ENCODE data around the gene EXOC3L1. TPM values are rescaled to one million over a fixed set of nuclear protein-coding genes. Genes with fewer than 3 reads are reported as not detected.

EXOC3L1 gene
- total RNA-seq, 4 donors from 2014 or later = 0.45 to 2.0 (median 1.9) TPM

DNA sequence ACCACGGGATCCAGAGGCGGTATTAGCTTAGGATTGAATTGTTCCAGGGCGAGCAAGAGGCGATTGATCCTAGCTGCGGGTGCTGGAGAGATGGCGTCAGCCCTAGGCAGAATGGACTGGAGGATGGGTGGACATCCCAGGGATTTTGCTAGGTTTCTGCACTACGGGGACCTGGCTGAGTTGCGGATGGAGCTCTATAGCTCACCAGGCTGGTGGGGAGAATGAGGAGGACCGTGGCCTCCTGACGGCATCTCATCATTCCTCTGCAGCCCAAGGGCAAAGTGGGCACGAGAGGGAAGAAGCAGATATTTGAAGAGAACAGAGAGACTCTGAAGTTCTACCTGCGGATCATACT lies 37.6 kb upstream of the EXOC3L1 start:
- no peak for DNase-seq (ENCODE audit: low spot score in 2 of 2)
- 14% methylated on average over 12 of the region's 12 CpGs for WGBS
- Histone ChIP-seq H3K9me3 (no peaks in the 10 kb centered on the region), H3K4me3 (peak overlapping the region; percentile 93), H3K27ac (peak overlapping the region; percentile 78), H3K27me3 (no peaks in the 10 kb centered on the region), H3K4me1 (peaks cover 19% of the 10 kb centered on the region), H3K36me3 (peaks cover 39% of the 10 kb centered on the region)
- TF ChIP-seq POLR2AphosphoS5 (IDR thresholded peaks at IDR 0.05) (no peak), EP300 (IDR thresholded peaks at IDR 0.05) (no peak), POLR2A (IDR thresholded peaks at IDR 0.05) (no peak)
- TF ChIP-seq, protein P1, sequence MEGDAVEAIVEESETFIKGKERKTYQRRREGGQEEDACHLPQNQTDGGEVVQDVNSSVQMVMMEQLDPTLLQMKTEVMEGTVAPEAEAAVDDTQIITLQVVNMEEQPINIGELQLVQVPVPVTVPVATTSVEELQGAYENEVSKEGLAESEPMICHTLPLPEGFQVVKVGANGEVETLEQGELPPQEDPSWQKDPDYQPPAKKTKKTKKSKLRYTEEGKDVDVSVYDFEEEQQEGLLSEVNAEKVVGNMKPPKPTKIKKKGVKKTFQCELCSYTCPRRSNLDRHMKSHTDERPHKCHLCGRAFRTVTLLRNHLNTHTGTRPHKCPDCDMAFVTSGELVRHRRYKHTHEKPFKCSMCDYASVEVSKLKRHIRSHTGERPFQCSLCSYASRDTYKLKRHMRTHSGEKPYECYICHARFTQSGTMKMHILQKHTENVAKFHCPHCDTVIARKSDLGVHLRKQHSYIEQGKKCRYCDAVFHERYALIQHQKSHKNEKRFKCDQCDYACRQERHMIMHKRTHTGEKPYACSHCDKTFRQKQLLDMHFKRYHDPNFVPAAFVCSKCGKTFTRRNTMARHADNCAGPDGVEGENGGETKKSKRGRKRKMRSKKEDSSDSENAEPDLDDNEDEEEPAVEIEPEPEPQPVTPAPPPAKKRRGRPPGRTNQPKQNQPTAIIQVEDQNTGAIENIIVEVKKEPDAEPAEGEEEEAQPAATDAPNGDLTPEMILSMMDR (IDR thresholded peaks at IDR 0.05) = no peak

DNA sequence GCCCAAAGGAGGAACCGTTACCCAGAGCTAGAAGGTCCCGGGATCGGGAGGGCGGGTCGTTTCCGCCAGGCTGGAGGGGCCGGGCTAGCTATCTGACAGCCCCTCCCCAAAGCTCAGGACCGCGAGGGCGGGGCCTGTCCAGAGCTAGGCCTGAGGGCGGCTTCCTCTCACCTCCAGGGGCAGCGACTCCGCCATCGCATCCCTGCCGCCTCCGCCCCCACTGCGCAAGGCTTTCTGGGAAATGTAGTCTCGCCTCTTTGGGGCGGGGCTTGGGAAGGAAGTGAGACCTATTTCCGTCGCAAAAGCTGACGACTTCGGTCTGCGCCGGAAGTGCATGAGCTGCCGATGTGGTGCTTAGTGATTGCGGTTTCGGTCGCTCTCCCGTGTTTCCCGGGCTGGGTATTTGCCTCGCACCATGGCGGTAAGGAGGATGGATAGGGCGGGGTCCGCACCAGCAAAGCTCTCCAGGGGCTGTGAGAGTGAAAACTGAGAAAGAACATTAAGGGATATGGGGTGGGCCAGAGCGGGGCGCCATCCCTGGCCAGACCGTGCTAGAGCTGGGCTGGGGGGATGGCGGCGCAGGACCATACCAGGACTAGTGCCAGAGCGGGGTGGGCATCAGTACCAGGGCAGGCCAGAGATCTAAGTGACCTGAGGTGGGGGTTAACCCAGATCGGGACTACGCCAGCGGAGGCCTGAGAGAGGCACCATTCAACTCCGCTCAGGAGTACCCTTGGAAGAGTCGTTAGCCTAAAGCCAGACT lies 37.0 kb upstream of the EXOC3L1 start, which contains the start of gene TMEM208:
Gene TMEM208 (plus strand): TSS at position 327 of the 763 bp plus-strand sequence. CDS start 89 bp downstream, at position 416.
- WGBS = 0% methylated on average over 15 of the region's 46 CpGs
- Histone ChIP-seq H3K4me1 (peaks cover 19% of the 10 kb centered on the region), H3K27ac (peak within 1 kb of the TSS; percentile 78), H3K27me3 (no peaks in the 10 kb centered on the region), H3K4me3 (peak within 1 kb of the TSS; percentile 93), H3K36me3 (peaks cover 38% of the 10 kb centered on the region), H3K9me3 (no peaks in the 10 kb centered on the region)
- TF ChIP-seq POLR2AphosphoS5 (IDR thresholded peaks at IDR 0.05) = peak; percentile 82 to 98 (median 96)
- no peak for TF ChIP-seq EP300 (IDR thresholded peaks at IDR 0.05)
- TF ChIP-seq, protein P1 (IDR thresholded peaks at IDR 0.05) = no peak
- TF ChIP-seq POLR2A (IDR thresholded peaks at IDR 0.05) = peak in 1 of 2 donors; percentile 74
- peak; percentile 99 for DNase-seq (ENCODE audit: low spot score in 2 of 2)

DNA sequence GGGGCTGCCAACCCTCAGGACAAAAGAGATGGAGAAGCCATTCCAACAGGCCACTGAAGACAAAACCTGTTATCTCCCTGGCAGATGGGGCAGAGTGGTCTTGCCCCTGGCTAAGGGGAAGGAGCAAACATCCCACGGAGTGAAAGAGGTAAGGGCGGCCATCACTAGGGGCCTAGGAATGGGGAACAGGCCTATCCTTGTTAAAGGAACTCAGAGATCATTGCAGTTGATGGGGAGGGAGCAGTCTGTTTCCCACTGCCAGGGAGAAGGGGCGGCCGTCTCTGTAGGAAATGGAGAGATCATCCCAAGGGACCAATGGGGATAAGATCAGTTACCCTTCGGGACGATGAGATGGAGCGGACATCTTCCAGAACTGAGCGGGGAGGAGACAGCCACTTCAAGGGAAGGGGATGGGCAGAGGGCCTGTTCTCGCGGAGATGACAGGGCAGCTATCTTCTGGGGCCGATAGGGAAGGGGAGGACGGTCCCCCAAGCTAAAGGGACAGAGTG lies 36.4 kb upstream of the EXOC3L1 start:
- Histone ChIP-seq H3K4me1 (peaks cover 19% of the 10 kb centered on the region), H3K27me3 (no peaks in the 10 kb centered on the region), H3K9me3 (no peaks in the 10 kb centered on the region), H3K27ac (peak overlapping the region; percentile 78), H3K4me3 (peak overlapping the region; percentile 93), H3K36me3 (peaks cover 31% of the 10 kb centered on the region)
- no peak for DNase-seq (ENCODE audit: low spot score in 2 of 2)
- TF ChIP-seq POLR2A (IDR thresholded peaks at IDR 0.05) (no peak), EP300 (IDR thresholded peaks at IDR 0.05) (no peak)
- 13% methylated on average over 12 of the region's 12 CpGs for WGBS

DNA sequence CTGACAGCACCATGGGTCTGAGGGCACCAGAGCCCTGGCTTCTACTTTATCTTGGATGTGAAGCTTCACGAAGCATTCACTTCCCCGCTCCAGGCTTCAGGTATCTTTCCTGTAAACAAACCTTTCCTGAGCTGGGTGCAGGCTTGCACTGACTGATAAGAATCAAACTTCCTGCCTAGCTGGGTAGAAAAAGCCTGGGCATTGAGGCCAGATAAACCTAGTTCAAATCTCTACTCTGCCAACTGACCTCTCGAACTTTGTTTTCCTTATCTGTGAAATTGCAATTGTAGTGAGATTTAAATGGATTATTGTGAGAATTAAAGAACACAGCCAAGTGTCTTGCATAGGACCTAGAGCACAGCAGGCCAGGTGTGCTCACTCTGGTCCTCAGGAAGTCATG lies 34.1 kb upstream of the EXOC3L1 start:
- 57% methylated on average over 3 of the region's 3 CpGs for whole genome bisulfite sequencing
- no peak for DNase-seq (ENCODE audit: low spot score in 2 of 2)
- Histone ChIP-seq H3K4me3 (no peak overlapping the region), H3K36me3 (peaks cover 8% of the 10 kb centered on the region), H3K27me3 (no peaks in the 10 kb centered on the region), H3K4me1 (peaks cover 19% of the 10 kb centered on the region), H3K27ac (no peak overlapping the region), H3K9me3 (no peaks in the 10 kb centered on the region)
- TF ChIP-seq EP300 (IDR thresholded peaks at IDR 0.05) (no peak), POLR2AphosphoS5 (IDR thresholded peaks at IDR 0.05) (no peak), POLR2A (IDR thresholded peaks at IDR 0.05) (no peak)
- TF ChIP-seq, protein P1 (IDR thresholded peaks at IDR 0.05) = no peak

DNA sequence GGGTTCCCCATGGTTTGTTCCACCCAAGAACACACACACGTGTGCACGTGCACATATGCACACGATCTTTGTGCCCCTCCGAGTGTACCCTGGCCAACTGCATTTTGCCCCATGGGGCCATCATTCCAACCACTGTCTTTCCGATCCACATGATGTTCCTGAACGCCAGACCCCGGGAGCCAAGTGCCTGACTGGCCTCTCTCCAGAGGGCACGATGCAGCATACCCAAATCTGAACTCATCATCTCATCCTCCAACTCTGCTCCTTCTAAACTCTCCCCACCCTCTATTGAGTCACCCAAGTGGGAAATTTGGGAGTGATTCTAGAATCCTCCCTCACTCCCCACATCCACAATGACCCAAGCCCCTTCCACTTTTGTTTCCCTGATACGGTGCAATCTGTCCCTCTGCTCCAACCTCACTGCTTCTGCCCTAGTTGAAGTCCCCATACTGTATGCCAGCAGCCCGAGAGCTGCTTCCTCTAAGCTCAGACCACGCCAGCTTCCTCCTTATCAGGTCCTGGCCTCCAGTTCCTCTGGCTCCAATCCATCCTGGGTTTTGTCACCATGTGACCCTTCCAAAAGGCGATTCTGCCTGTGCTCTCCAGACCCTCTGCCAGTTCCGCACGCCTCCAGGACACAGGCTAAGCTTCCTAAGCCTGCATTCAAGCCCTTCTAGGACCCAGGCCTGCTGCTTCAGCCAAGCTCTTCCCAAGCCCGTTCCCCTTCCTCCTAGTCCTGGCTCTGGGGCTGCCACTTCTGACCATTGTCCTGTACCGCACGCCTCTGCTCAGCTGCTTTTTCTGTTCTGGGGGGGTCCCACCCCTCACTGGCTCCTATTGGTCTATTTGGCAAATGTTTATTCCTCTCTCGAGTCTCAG lies 26.9 kb upstream of the EXOC3L1 start:
- TF ChIP-seq EP300 (IDR thresholded peaks at IDR 0.05) = no peak
- TF ChIP-seq POLR2A (IDR thresholded peaks at IDR 0.05) = no peak
- no peak for TF ChIP-seq POLR2AphosphoS5 (IDR thresholded peaks at IDR 0.05)
- TF ChIP-seq, protein P1 (IDR thresholded peaks at IDR 0.05) = no peak
- peaks cover 13% of the 10 kb centered on the region for H3K4me1 ChIP-seq
- no peaks in the 10 kb centered on the region for H3K36me3 ChIP-seq
- no peak for DNase-seq (ENCODE audit: low spot score in 2 of 2)
- 81% methylated on average over 18 of the region's 18 CpGs for WGBS
- no peaks in the 10 kb centered on the region for H3K27me3 ChIP-seq
- H3K4me3 ChIP-seq = no peak overlapping the region
- no peaks in the 10 kb centered on the region for H3K9me3 ChIP-seq
- H3K27ac ChIP-seq = no peak overlapping the region
